Suprapubic skin (tissue), 4 donors: ENCODE measurements around the gene IGSF8. TPM values are rescaled to one million over a fixed set of nuclear protein-coding genes. Genes with fewer than 3 reads are reported as not detected.

Experiments used
- DNase-seq, 2 donors: peaks; one replicate each; pipeline ENCODE4 v3.0.0-alpha.2; 2019; ENCODE audit warnings: low spot score in 2 of 2
- H3K27ac ChIP-seq: fragments of 200-600 bp; sonication (generic); one replicate; pipeline ENCODE4 v1.5.1; 2019
- H3K27me3 ChIP-seq: fragments of 200-600 bp; sonication (generic); one replicate; pipeline ENCODE4 v1.5.1; 2019
- H3K36me3 ChIP-seq: fragments of 200-600 bp; sonication (generic); one replicate; pipeline ENCODE4 v1.5.1; 2019
- H3K4me1 ChIP-seq: fragments of 200-600 bp; sonication (generic); one replicate; pipeline ENCODE4 v1.5.1; 2019
- H3K4me3 ChIP-seq: fragments of 200-600 bp; sonication (generic); one replicate; pipeline ENCODE4 v1.5.1; 2019; ENCODE audit warnings: mild to moderate bottlenecking
- H3K9me3 ChIP-seq: fragments of 200-600 bp; sonication (generic); one replicate; pipeline ENCODE4 v1.5.1; 2019
- EP300 ChIP-seq: sonication (generic); formaldehyde crosslinking; IDR thresholded peaks from one replicate; pipeline ENCODE4 v1.6.1; 2017; ENCODE audit warnings: antibody characterized with exemption
- POLR2A ChIP-seq, 2 donors: fragments of 450-650 bp; IDR thresholded peaks; one replicate each; pipeline ENCODE4 v1.6.1; 2017; ENCODE audit warnings: antibody characterized with exemption in 2 of 2, mild to moderate bottlenecking in 2 of 2, moderate library complexity in 2 of 2
- POLR2AphosphoS5 ChIP-seq, 3 donors: sonication (generic); formaldehyde crosslinking; IDR thresholded peaks; one replicate each; pipeline ENCODE4 v1.6.1; 2017; ENCODE audit warnings: antibody characterized with exemption in 3 of 3
- WGBS: methylation state at CpG from one replicate; pipeline ENCODE4 v1.1.5; 2018; 5-methylcytosine and 5-hydroxymethylcytosine counted together
- total RNA-seq, 4 donors: library from RNA; depleted of rRNA; stranded (reverse); fragments of >200 nt; gene quantifications; one replicate each; pipeline ENCODE4 v1.1.0, GENCODE V29; 2016
- TF ChIP-seq, protein P1 (sequence below), 2 donors: fragments of 200-600 bp in 1 of 2; fragments of 450-650 bp in 1 of 2; sonication (generic) in 1 of 2; IDR thresholded peaks; one replicate each; pipeline ENCODE4 v1.5.1; 2016 to 2019; ENCODE audit warnings: antibody characterized with exemption in 2 of 2, mild to moderate bottlenecking in 1 of 2, moderate library complexity in 1 of 2

IGSF8 gene
- total RNA-seq, 4 donors from 2014 or later, result 44.1 to 90.5 (median 50.8) TPM

DNA sequence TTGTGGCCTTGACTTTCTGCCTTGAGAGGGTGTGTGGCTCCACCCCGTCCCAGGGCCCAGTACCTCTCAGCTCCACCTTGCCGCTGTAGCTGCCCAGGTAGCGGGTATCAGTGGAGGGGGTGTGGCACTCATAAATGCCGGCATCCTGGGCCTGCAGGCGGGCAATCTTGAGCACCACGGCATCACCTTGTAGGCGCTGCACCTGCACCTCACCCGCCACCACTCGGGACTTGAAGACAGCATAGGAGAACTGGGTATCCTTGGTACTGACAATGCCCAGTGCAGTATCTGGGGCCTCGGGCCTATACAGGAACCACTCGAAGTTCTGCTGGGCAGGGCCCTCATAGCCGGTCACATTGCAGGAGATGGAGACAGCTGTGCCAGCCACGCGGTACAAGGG lies 3.6 kb downstream of the IGSF8 start:
- no peak for DNase-seq
- TF ChIP-seq POLR2AphosphoS5 (IDR thresholded peaks at IDR 0.05), result no peak
- TF ChIP-seq, protein P1, sequence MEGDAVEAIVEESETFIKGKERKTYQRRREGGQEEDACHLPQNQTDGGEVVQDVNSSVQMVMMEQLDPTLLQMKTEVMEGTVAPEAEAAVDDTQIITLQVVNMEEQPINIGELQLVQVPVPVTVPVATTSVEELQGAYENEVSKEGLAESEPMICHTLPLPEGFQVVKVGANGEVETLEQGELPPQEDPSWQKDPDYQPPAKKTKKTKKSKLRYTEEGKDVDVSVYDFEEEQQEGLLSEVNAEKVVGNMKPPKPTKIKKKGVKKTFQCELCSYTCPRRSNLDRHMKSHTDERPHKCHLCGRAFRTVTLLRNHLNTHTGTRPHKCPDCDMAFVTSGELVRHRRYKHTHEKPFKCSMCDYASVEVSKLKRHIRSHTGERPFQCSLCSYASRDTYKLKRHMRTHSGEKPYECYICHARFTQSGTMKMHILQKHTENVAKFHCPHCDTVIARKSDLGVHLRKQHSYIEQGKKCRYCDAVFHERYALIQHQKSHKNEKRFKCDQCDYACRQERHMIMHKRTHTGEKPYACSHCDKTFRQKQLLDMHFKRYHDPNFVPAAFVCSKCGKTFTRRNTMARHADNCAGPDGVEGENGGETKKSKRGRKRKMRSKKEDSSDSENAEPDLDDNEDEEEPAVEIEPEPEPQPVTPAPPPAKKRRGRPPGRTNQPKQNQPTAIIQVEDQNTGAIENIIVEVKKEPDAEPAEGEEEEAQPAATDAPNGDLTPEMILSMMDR (IDR thresholded peaks at IDR 0.05), result no peak
- TF ChIP-seq POLR2A (IDR thresholded peaks at IDR 0.05), result no peak
- no peak for TF ChIP-seq EP300
- no peak overlapping the region for H3K27ac ChIP-seq
- no peaks in the 10 kb centered on the region for H3K27me3 ChIP-seq
- H3K4me1 ChIP-seq, result peaks cover 40% of the 10 kb centered on the region
- H3K9me3 ChIP-seq, result no peaks in the 10 kb centered on the region
- 95% methylated on average over 4 of the region's 14 CpGs for WGBS
- H3K4me3 ChIP-seq, result no peak overlapping the region
- H3K36me3 ChIP-seq, result peaks cover 49% of the 10 kb centered on the region

GRCh38 chr1:160094291-160094625 lies 4.2 kb downstream of the IGSF8 start:
- Histone ChIP-seq H3K27ac (no peak overlapping the region), H3K27me3 (no peaks in the 10 kb centered on the region), H3K36me3 (peaks cover 53% of the 10 kb centered on the region), H3K4me1 (peaks cover 35% of the 10 kb centered on the region), H3K4me3 (no peak overlapping the region), H3K9me3 (no peaks in the 10 kb centered on the region)
- WGBS, result 81% methylated on average over 4 of the region's 4 CpGs
- no peak for DNase-seq
- TF ChIP-seq POLR2A (IDR thresholded peaks at IDR 0.05) (no peak), POLR2AphosphoS5 (IDR thresholded peaks at IDR 0.05) (no peak), EP300 (no peak)
- TF ChIP-seq, protein P1 (IDR thresholded peaks at IDR 0.05), result no peak

DNA sequence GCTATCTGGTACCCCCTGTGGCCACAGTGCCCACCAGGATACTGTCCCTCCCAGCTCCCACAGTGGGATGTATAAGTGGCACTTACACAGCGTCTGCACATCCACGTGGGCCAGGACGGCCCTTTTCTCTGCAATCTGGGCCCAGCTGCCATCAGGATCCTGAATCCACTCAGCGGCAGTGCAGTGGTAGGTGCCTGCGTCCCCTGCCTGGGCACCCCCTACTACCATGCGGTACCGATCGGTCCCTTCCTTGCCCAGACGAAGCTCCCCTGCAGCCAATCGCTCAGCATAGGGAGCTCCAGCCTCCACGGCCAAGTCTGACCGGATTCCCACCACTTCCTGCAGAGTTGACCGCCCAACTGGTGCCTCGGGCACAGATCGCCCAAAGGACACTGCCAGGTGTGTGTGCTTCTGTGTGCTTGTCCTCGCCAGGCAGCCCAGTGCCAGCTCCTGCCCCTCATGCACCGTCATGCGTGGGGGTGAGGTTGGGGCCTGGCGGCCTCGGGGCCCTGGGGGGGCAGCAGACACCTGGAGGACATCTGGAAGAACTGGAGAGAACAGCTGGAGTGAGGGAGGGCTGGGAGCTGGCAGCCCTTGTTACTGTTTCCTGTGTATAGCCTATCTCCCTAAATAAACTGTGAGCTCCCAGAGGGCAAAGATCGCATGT lies 4.7 kb downstream of the IGSF8 start:
- Histone ChIP-seq H3K27me3 (no peaks in the 10 kb centered on the region), H3K27ac (no peak overlapping the region), H3K9me3 (no peaks in the 10 kb centered on the region), H3K36me3 (peaks cover 58% of the 10 kb centered on the region), H3K4me3 (no peak overlapping the region), H3K4me1 (peaks cover 31% of the 10 kb centered on the region)
- no peak for DNase-seq
- WGBS, result 88% methylated on average over 11 of the region's 21 CpGs
- no peak for TF ChIP-seq EP300
- TF ChIP-seq, protein P1 (IDR thresholded peaks at IDR 0.05), result no peak
- no peak for TF ChIP-seq POLR2A (IDR thresholded peaks at IDR 0.05)
- TF ChIP-seq POLR2AphosphoS5 (IDR thresholded peaks at IDR 0.05), result no peak

- no peaks in the 10 kb centered on the region for H3K9me3 ChIP-seq
- H3K27me3 ChIP-seq, result no peaks in the 10 kb centered on the region
- TF ChIP-seq POLR2AphosphoS5 (IDR thresholded peaks at IDR 0.05) (no peak), EP300 (no peak), POLR2A (IDR thresholded peaks at IDR 0.05) (no peak)
- TF ChIP-seq, protein P1 (IDR thresholded peaks at IDR 0.05), result no peak
- H3K4me3 ChIP-seq, result no peak overlapping the region
- peaks cover 29% of the 10 kb centered on the region for H3K4me1 ChIP-seq
- no peak overlapping the region for H3K27ac ChIP-seq
- peaks cover 65% of the 10 kb centered on the region for H3K36me3 ChIP-seq
- no peak for DNase-seq
- 53% methylated on average over 4 of the region's 9 CpGs for WGBS
Measured at GRCh38 chr1:160093069-160093395, 5.4 kb downstream of the IGSF8 start.

DNA sequence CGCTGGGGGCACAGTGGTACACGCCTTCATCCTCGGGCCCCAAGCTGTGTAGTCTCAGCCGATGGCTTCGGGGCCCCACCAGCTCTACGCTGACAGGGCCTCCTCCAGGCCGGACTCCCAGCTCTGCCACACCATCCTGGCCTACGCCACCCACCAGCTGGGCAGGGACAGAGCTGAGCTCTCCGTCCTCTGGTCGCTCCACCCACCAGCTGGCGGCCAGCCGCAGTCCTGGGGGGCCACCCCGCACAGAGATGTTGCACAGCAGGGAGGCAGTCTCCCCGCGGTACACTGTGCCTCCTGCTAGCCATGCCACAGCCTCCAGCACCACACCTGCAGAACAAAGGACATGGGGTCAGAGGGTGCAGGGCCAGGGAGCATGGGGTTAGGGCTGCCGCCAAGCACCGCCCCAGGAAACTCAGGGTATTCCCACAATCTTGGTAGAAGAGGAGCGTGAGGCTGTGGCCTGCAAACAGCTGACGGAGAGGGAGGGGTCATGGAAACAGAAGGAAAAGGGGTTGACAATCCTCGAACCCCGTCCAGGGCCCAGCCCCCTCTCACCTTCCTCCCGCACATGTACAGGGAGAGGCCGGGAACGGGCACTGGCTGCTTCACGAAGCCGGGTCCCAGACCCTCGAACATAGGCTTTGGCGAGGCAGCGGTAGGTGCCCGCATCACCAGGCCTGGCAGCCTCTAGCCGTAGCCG lies 5.9 kb downstream of the IGSF8 start:
- peaks cover 71% of the 10 kb centered on the region for H3K36me3 ChIP-seq
- no peak overlapping the region for H3K4me3 ChIP-seq
- H3K4me1 ChIP-seq, result peaks cover 24% of the 10 kb centered on the region
- H3K9me3 ChIP-seq, result no peaks in the 10 kb centered on the region
- WGBS, result 91% methylated on average over 18 of the region's 32 CpGs
- H3K27me3 ChIP-seq, result no peaks in the 10 kb centered on the region
- DNase-seq, result no peak
- no peak for TF ChIP-seq POLR2AphosphoS5 (IDR thresholded peaks at IDR 0.05)
- no peak for TF ChIP-seq POLR2A (IDR thresholded peaks at IDR 0.05)
- TF ChIP-seq, protein P1 (IDR thresholded peaks at IDR 0.05), result no peak
- TF ChIP-seq EP300, result no peak
- no peak overlapping the region for H3K27ac ChIP-seq
